IPS-18a (cell line): ENCODE measurements around the gene DGKK.
"Not testable (repeated sequence)": the region's sequence is repeated elsewhere in the genome, so short reads cannot be mapped to it uniquely, and the experiment has no call there.

Source experiments
- H3K27ac ChIP-seq: one replicate; pipeline ENCODE4 v1.5.1; 2013; ENCODE audit warnings: low read length
- H3K27me3 ChIP-seq: one replicate; pipeline ENCODE4 v1.6.1; 2013; ENCODE audit warnings: mild to moderate bottlenecking, low read length; ENCODE audit not compliant: control insufficient read depth, insufficient read depth
- H3K36me3 ChIP-seq: one replicate; pipeline ENCODE4 v1.6.1; 2013; ENCODE audit warnings: low read depth, low read length; ENCODE audit not compliant: control insufficient read depth
- H3K4me1 ChIP-seq: one replicate; pipeline ENCODE4 v1.6.1; 2013; ENCODE audit warnings: low read depth, low read length; ENCODE audit not compliant: control insufficient read depth
- H3K4me3 ChIP-seq: one replicate; pipeline ENCODE4 v1.5.1; 2013; ENCODE audit warnings: low read length
- H3K9ac ChIP-seq: one replicate; pipeline ENCODE4 v1.6.1; 2013; ENCODE audit warnings: mild to moderate bottlenecking, low read length, moderate library complexity
- H3K9me3 ChIP-seq: one replicate; pipeline ENCODE4 v1.6.1; 2013; ENCODE audit warnings: low read depth, low read length; ENCODE audit not compliant: control insufficient read depth

Gene DGKK

GRCh38 chrX:50407976-50408375, 62.6 kb downstream of the DGKK start:
- no peak overlapping the region for H3K9ac ChIP-seq
- no peak overlapping the region for H3K27ac ChIP-seq

GRCh38 chrX:50403903-50404302, 66.7 kb downstream of the DGKK start:
- Histone ChIP-seq H3K9ac (no peak overlapping the region), H3K4me3 (no peak overlapping the region), H3K4me1 (no peaks in the 10 kb centered on the region), H3K36me3 (no peaks in the 10 kb centered on the region), H3K27ac (no peak overlapping the region), H3K27me3 (no peaks in the 10 kb centered on the region), H3K9me3 (peaks cover 9% of the 10 kb centered on the region)

More at GRCh38 chrX:50407976-50408375, 62.6 kb downstream of the DGKK start:
- no peaks in the 10 kb centered on the region for H3K27me3 ChIP-seq
- no peak overlapping the region for H3K4me3 ChIP-seq
- peaks cover 16% of the 10 kb centered on the region for H3K9me3 ChIP-seq
- no peaks in the 10 kb centered on the region for H3K4me1 ChIP-seq
- H3K36me3 ChIP-seq = no peaks in the 10 kb centered on the region

GRCh38 chrX:50402886-50403285, 67.7 kb downstream of the DGKK start:
- Histone ChIP-seq H3K9ac (no peak overlapping the region), H3K27me3 (no peaks in the 10 kb centered on the region), H3K36me3 (no peaks in the 10 kb centered on the region), H3K4me3 (no peak overlapping the region), H3K27ac (no peak overlapping the region), H3K4me1 (no peaks in the 10 kb centered on the region), H3K9me3 (peaks cover 8% of the 10 kb centered on the region)

- peaks cover 11% of the 10 kb centered on the region for H3K9me3 ChIP-seq
- no peak overlapping the region for H3K27ac ChIP-seq
- no peaks in the 10 kb centered on the region for H3K36me3 ChIP-seq
- H3K27me3 ChIP-seq = no peaks in the 10 kb centered on the region
- H3K4me1 ChIP-seq = no peaks in the 10 kb centered on the region
- no peak overlapping the region for H3K4me3 ChIP-seq
- no peak overlapping the region for H3K9ac ChIP-seq
These were observed 76.7 kb downstream of the DGKK start for GRCh38 chrX:50393902-50394301.

DNA sequence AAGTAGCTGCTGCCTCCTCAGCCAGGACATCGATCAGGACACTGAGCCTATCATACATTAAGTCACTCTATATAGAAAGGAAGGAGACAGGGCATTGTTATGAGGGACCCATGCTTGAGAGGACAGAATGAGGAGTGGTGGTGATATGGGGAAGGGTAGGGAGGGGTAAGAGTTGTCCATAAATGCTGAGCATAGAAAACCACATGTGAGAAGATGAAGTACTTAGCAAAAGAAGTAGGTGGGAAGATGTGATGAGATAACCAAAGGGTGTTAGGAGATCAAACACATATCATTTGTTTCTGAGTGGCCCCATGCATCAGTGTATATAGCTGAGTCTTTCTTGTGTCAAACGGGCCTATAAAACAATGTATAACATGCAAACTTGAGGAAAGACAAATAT, 84.1 kb downstream of the DGKK start:
- H3K4me1 ChIP-seq = no peaks in the 10 kb centered on the region
- H3K9me3 ChIP-seq = peaks cover 4% of the 10 kb centered on the region
- H3K4me3 ChIP-seq = no peak overlapping the region
- H3K27ac ChIP-seq = no peak overlapping the region
- H3K9ac ChIP-seq = no peak overlapping the region
- H3K27me3 ChIP-seq = no peaks in the 10 kb centered on the region
- no peaks in the 10 kb centered on the region for H3K36me3 ChIP-seq

GRCh38 chrX:50381729-50382415, 88.8 kb downstream of the DGKK start:
- Histone ChIP-seq H3K27ac (no peak overlapping the region), H3K9me3 (peaks cover 13% of the 10 kb centered on the region), H3K36me3 (no peaks in the 10 kb centered on the region), H3K4me1 (no peaks in the 10 kb centered on the region), H3K4me3 (no peak overlapping the region), H3K27me3 (no peaks in the 10 kb centered on the region), H3K9ac (no peak overlapping the region)

- Histone ChIP-seq H3K27me3 (no peaks in the 10 kb centered on the region), H3K27ac (no peak overlapping the region)
These were observed 95.0 kb downstream of the DGKK start for GRCh38 chrX:50375481-50376267.

DNA sequence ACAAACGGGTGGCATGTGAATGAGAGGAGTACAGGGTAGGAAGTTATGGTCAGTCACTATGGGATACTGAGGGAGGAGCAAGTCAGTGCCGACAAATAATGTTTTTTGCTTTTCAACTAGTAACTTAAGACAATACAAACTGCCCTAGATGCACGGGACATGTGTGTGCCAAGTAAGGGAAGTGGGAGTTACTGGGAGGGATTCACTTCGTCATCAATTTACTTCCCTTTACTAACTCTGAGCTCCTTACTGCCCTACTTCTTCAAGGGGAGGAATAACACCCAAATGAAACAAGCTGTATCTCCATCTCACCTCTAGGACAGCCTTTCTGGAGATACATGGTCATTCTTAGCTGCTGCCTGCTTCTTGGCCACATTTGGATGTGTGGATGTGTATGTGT, 97.7 kb downstream of the DGKK start:
- H3K4me3 ChIP-seq = no peak overlapping the region
- no peaks in the 10 kb centered on the region for H3K4me1 ChIP-seq
- H3K36me3 ChIP-seq = no peaks in the 10 kb centered on the region
- H3K9ac ChIP-seq = no peak overlapping the region
- no peaks in the 10 kb centered on the region for H3K27me3 ChIP-seq
- peaks cover 19% of the 10 kb centered on the region for H3K9me3 ChIP-seq
- no peak overlapping the region for H3K27ac ChIP-seq

More at GRCh38 chrX:50375481-50376267, 95.0 kb downstream of the DGKK start:
- Histone ChIP-seq H3K9ac (no peak overlapping the region), H3K9me3 (peaks cover 25% of the 10 kb centered on the region), H3K4me3 (no peak overlapping the region), H3K36me3 (no peaks in the 10 kb centered on the region), H3K4me1 (no peaks in the 10 kb centered on the region)

GRCh38 chrX:50343917-50344316, 126.7 kb downstream of the DGKK start:
- Histone ChIP-seq H3K4me1 (no peaks in the 10 kb centered on the region), H3K27me3 (no peaks in the 10 kb centered on the region), H3K27ac (no peak overlapping the region), H3K9me3 (peaks cover 12% of the 10 kb centered on the region), H3K36me3 (no peaks in the 10 kb centered on the region), H3K4me3 (no peak overlapping the region), H3K9ac (no peak overlapping the region)

DNA sequence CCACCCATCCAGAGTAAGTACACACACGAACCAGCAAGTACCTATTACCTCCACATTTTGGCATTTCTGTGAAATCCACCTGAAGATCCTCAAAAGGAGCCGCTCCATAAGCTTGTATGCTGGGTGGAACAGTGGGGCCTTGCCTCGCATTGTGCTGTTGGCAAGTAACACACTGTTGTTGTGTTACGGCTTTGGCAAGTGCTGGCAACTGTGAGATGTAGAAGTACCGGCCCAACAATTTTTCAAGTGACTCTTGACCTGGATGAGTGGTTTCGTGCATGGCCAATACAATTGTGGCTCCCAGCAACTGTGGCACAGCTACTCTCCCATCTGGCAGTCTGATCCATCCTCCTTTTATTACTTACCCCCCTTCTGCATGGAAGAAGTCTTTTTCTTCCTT, 137.3 kb downstream of the DGKK start:
- Histone ChIP-seq H3K36me3 (no peaks in the 10 kb centered on the region), H3K4me3 (no peak overlapping the region), H3K9ac (no peak overlapping the region), H3K27me3 (no peaks in the 10 kb centered on the region), H3K27ac (no peak overlapping the region), H3K9me3 (peaks cover 7% of the 10 kb centered on the region), H3K4me1 (no peaks in the 10 kb centered on the region)

- not testable (repeated sequence) for H3K27ac ChIP-seq, H3K9ac ChIP-seq, H3K27me3 ChIP-seq, H3K4me1 ChIP-seq, H3K4me3 ChIP-seq, H3K9me3 ChIP-seq, H3K36me3 ChIP-seq
These were observed 138.0 kb downstream of the DGKK start for GRCh38 chrX:50332668-50333067.

GRCh38 chrX:50327235-50327634, 143.4 kb downstream of the DGKK start:
- no peak overlapping the region for H3K27ac ChIP-seq
- H3K36me3 ChIP-seq = no peaks in the 10 kb centered on the region
- no peak overlapping the region for H3K4me3 ChIP-seq
- no peaks in the 10 kb centered on the region for H3K4me1 ChIP-seq
- H3K9me3 ChIP-seq = peaks cover 18% of the 10 kb centered on the region
- no peaks in the 10 kb centered on the region for H3K27me3 ChIP-seq
- no peak overlapping the region for H3K9ac ChIP-seq
